GM18507 (cell line): ENCODE measurements around the gene EPC1.

Experiments used
- DNase-seq: peaks from one replicate; pipeline ENCODE4 v3.0.0; 2011; ENCODE audit warnings: low read depth; ENCODE audit not compliant: insufficient read length; ENCODE audit errors: extremely low spot score
- FAIRE-seq: peaks from 2 replicates; lab custom pipeline; 2011; peaks lifted over from hg19 to GRCh38; lab: Jason Lieb, UNC

EPC1 gene

GRCh38 chr10:32340596-32341180 is 6.3 kb downstream of the EPC1 start:
- FAIRE-seq (peak; percentile 24), DNase-seq (no peak)

DNA sequence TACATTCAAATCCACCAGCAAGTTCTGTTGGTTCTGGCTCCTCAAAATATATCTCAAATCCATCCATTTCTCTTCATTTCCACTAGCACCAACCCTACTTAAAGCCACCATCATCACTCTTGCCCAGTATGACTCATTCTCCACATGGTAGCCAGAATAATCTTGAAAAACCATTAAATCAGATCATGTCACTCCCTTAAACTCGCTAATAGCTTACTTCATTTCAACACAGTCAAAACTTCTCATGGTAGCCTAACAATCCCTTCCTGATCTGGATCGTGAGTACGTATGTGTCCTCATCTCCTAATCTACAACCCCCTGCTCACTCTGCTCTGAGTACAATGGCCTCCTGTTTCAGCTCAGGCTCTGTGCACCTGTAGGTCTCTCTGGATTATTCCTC is 8.7 kb downstream of the EPC1 start:
- no peak for DNase-seq
- FAIRE-seq: peak; percentile 47

GRCh38 chr10:32337350-32337749 is 9.6 kb downstream of the EPC1 start:
- DNase-seq (no peak), FAIRE-seq (peak; percentile 44)

DNA sequence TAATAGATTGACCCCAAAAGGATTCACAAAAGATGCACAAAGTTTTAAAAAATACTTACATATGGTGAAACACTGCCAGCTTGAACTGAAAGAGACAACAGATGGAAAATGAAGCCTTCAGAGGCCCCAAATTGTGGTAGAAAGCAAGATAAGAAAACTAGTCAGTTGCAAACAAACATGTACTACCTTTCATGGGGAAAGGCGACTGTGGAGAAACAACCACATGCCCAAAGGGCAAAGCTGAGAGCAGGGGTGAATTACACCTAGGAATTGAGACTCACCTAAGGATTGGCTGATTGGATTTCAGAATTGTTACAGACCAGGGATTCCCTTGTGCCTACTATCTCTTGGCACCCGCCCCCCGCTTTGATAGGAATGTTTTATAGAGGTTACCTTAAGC is 13.1 kb downstream of the EPC1 start:
- FAIRE-seq (no peak), DNase-seq (no peak)

GRCh38 chr10:32332299-32332750 is 14.6 kb downstream of the EPC1 start:
- FAIRE-seq (peak; percentile 94), DNase-seq (peak; percentile 33)

- no peak for DNase-seq
- FAIRE-seq: no peak
These were observed 15.4 kb downstream of the EPC1 start for GRCh38 chr10:32331606-32332005.

DNA sequence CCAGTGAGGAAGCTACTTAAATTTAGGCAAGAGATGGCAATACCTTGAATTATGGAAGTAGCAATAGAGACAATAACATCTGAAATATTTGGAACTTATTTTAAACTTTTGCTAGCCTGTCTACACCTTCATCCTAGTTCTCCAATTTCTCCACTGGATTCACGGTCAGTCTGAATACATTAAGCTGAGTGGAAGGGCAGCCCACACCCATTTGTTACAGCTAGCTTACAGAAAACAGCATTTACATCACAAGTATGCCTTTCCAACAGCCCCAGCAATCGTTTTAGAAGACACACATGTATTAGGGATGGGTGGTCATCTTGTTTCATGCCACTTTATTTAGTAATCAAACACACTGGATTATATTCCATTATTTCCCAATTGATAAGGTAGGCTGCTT is 16.7 kb downstream of the EPC1 start:
- no peak for DNase-seq
- no peak for FAIRE-seq

DNA sequence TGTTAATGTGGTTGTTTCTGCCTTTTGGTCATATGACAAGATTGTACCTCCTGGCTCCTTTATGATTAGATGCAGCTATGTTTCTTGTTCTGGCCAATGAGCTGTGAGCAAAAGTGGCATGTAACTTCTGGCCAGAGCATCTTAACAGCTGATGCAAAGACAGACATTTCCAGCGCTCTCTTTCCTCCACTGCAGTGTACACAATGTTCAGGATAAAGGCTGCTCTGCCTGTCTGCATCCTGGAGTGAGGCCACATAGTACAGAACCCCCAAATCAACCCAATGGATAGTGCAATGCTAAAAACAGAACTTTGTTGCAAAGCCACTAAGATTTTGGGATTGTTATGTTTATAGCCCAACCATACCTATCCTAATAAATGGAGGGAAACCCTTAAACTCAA is 17.9 kb downstream of the EPC1 start:
- FAIRE-seq: no peak
- DNase-seq: no peak

DNA sequence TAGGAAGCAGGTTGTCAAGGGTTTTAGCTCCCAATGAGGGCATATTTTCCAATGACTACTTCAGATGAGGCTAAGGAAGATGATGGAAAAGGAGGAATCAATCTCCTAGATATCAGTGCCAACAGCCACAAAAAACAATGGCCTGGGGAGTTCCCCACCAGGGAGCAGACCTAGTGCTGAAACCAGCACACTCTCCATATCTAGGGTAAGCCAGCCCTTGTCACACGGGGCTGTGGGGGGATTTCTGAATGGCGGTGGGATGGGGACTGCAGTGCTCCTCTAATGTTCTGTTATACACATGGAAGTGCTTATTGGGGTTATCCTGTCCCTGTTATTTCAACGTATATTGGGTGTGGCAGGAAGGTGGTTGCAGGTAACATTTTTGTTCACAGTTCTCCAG is 18.5 kb downstream of the EPC1 start:
- DNase-seq: no peak
- peak; percentile 12 for FAIRE-seq

GRCh38 chr10:32327364-32327691 is 19.6 kb downstream of the EPC1 start:
- FAIRE-seq: no peak
- DNase-seq: no peak

- DNase-seq: no peak
- FAIRE-seq: peak; percentile 57
These were observed 20.1 kb downstream of the EPC1 start for GRCh38 chr10:32326680-32327363.

- no peak for DNase-seq
- peak; percentile 67 for FAIRE-seq
These were observed 20.8 kb downstream of the EPC1 start for GRCh38 chr10:32326119-32326518.

- FAIRE-seq (no peak), DNase-seq (no peak)
These were observed 23.9 kb downstream of the EPC1 start for GRCh38 chr10:32323051-32323450.

GRCh38 chr10:32321016-32321631 is 25.8 kb downstream of the EPC1 start:
- DNase-seq: no peak
- FAIRE-seq: no peak

GRCh38 chr10:32318476-32318896 is 28.5 kb downstream of the EPC1 start:
- FAIRE-seq (no peak), DNase-seq (no peak)

DNA sequence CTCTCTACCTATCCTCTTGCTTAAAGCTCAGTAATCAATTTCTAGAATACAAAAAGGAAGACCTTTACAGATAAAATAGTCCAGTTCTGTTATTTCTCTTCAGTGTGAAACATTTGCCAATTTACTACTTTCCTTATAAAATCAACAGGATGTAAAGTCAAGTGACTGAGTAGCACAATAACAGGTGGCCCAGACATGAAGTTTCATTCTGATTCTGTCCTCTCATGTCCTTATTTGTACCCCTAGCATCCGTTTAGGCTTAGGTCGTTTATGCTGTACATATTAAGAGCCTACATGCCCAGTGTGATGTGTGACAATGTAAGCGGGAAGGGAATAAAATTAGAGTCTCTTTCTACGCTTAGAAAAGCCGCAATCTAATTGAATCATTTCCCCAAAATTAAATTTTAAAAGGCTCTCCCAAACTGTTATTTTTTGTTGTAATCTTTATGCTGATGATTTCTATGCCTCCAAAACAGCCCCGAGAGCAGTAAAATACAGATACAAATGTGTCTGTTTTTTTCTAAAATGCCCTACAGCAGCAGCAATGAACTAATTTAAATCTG is 29.1 kb downstream of the EPC1 start:
- FAIRE-seq: peak; percentile 98
- DNase-seq: peak; percentile 51

DNA sequence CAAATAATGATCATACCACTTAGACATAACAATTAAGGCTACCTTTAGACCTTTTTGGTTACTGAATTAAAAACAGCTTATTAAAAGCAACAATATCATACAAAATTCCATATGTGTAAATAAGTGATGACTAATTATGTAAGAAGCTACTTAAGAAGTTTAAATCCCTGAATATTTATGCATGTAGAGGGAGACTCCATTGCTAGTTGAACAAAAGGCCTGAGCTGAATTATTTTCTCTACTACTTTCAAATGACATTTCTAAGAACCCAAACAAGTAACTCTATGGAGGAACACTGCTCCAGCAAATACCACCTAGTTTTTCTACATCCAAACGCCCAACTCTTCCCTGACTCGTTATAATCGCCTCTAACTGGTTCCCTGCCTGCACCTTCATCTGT is 31.5 kb downstream of the EPC1 start:
- no peak for FAIRE-seq

DNA sequence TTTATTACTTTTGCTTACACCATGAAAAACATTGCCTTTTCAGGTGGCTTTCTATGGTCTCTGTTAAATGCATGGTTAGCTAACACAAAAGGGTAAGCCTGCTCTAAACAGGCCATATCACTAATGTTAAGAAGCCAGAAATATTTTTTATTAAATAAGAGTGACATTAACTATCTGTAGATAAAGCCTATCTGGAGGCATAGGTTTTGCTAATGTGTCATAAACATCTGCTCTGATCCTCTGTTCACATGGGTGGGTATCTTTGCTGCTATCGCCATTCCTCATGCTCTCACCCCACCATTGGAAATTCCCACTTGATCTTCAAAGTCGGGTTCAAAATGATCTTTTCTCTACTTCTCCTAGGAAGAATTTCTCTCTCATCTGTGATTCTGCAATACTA is 32.4 kb downstream of the EPC1 start:
- no peak for FAIRE-seq

More for the DNA sequence above, 31.5 kb downstream of the EPC1 start:
- DNase-seq: no peak

GRCh38 chr10:32308027-32308603 is 38.8 kb downstream of the EPC1 start:
- FAIRE-seq (peak; percentile 5), DNase-seq (no peak)

More for the DNA sequence above, 32.4 kb downstream of the EPC1 start:
- no peak for DNase-seq

GRCh38 chr10:32307609-32308008 is 39.3 kb downstream of the EPC1 start:
- no peak for DNase-seq
- FAIRE-seq: no peak
